Trophoblast cell (in vitro differentiated cells and primary cell): ENCODE results near the gene HS3ST5.

Experiments used
- DNase-seq, 2 donors: peaks; one replicate each; pipeline ENCODE4 v3.0.0-alpha.2; 2016
- H2AFZ ChIP-seq: 2 replicates; pipeline ENCODE4 v1.6.1; 2013; ENCODE audit warnings: low read length, moderate library complexity, mild to moderate bottlenecking; ENCODE audit not compliant: insufficient read depth, poor library complexity
- H2AK5ac ChIP-seq: 2 replicates; pipeline ENCODE4 v1.6.1; 2013; ENCODE audit warnings: mild to moderate bottlenecking, low read length
- H2BK120ac ChIP-seq: 2 replicates; pipeline ENCODE4 v1.6.1; 2013; ENCODE audit warnings: low read length, mild to moderate bottlenecking, moderate library complexity; ENCODE audit not compliant: insufficient read depth, poor library complexity
- H2BK12ac ChIP-seq: 2 replicates; pipeline ENCODE4 v1.6.1; 2013; ENCODE audit warnings: mild to moderate bottlenecking, low read length, moderate library complexity
- H2BK5ac ChIP-seq: 2 replicates; pipeline ENCODE4 v1.6.1; 2013; ENCODE audit warnings: low read length, low read depth, moderate library complexity, mild to moderate bottlenecking; ENCODE audit not compliant: poor library complexity
- H3K14ac ChIP-seq: 2 replicates; pipeline ENCODE4 v1.6.1; 2013; ENCODE audit warnings: mild to moderate bottlenecking, low read length
- H3K18ac ChIP-seq: 2 replicates; pipeline ENCODE4 v1.6.1; 2013; ENCODE audit warnings: mild to moderate bottlenecking, low read length
- H3K23ac ChIP-seq: 2 replicates; pipeline ENCODE4 v1.6.1; 2013; ENCODE audit warnings: low read length
- H3K27ac ChIP-seq: 2 replicates; pipeline ENCODE4 v1.5.1; 2013; ENCODE audit warnings: low read depth, mild to moderate bottlenecking, inconsistent platforms, low read length, moderate library complexity
- H3K27me3 ChIP-seq: 2 replicates; pipeline ENCODE4 v1.6.1; 2013; ENCODE audit warnings: inconsistent platforms, mild to moderate bottlenecking, low read length, moderate library complexity; ENCODE audit not compliant: insufficient read depth
- H3K36me3 ChIP-seq, 2 experiments: 1 replicate in 1 of 2; 2 replicates in 1 of 2; pipeline ENCODE4 v1.6.1; 2013; ENCODE audit warnings: low read length in 2 of 2, mild to moderate bottlenecking in 2 of 2, moderate library complexity in 1 of 2; ENCODE audit not compliant: insufficient read depth in 2 of 2, control insufficient read depth in 1 of 2
- H3K4ac ChIP-seq: 2 replicates; pipeline ENCODE4 v1.6.1; 2013; ENCODE audit warnings: low read depth, mild to moderate bottlenecking, low read length, moderate library complexity
- H3K4me1 ChIP-seq, 2 experiments: 1 replicate in 1 of 2; 2 replicates in 1 of 2; pipeline ENCODE4 v1.6.1; 2013; ENCODE audit warnings: low read length in 2 of 2, mild to moderate bottlenecking in 2 of 2, moderate library complexity in 1 of 2; ENCODE audit not compliant: insufficient read depth in 2 of 2, control insufficient read depth in 1 of 2
- H3K4me2 ChIP-seq: 2 replicates; pipeline ENCODE4 v1.6.1; 2013; ENCODE audit warnings: inconsistent platforms, mild to moderate bottlenecking, low read length, moderate library complexity
- H3K4me3 ChIP-seq: 2 replicates; pipeline ENCODE4 v1.5.1; 2013; ENCODE audit warnings: mild to moderate bottlenecking, low read depth, low read length, inconsistent platforms
- H3K79me1 ChIP-seq: one replicate; pipeline ENCODE4 v1.6.1; 2013; ENCODE audit warnings: low read length
- H3K79me2 ChIP-seq: 2 replicates; pipeline ENCODE4 v1.6.1; 2013; ENCODE audit warnings: low read length, mild to moderate bottlenecking; ENCODE audit not compliant: control insufficient read depth, insufficient read depth, poor library complexity
- H3K9ac ChIP-seq: 2 replicates; pipeline ENCODE4 v1.6.1; 2013; ENCODE audit warnings: mild to moderate bottlenecking, low read length
- H3K9me3 ChIP-seq: 2 replicates; pipeline ENCODE4 v1.6.1; 2013; ENCODE audit warnings: low read depth, mild to moderate bottlenecking, control low read depth, inconsistent platforms, low read length; ENCODE audit not compliant: insufficient read depth
- H4K12ac ChIP-seq: 2 replicates; pipeline ENCODE4 v1.6.1; 2013; ENCODE audit warnings: low read depth, mild to moderate bottlenecking, low read length, moderate library complexity
- H4K8ac ChIP-seq: 2 replicates; pipeline ENCODE4 v1.6.1; 2013; ENCODE audit warnings: low read depth, mild to moderate bottlenecking, low read length, moderate library complexity
- H4K91ac ChIP-seq: one replicate; pipeline ENCODE4 v1.6.1; 2013; ENCODE audit warnings: low read depth, mild to moderate bottlenecking, low read length, moderate library complexity
- WGBS: extraction: QIAGEN DNeasy Blood & Tissue Kit; methylation state at CpG from one replicate; pipeline ENCODE4 v1.1.7; 2013; ENCODE audit warnings: missing lambda C conversion rate; ENCODE audit not compliant: insufficient read length, insufficient coverage; ENCODE audit errors: extremely low coverage; 5-methylcytosine and 5-hydroxymethylcytosine counted together

The HS3ST5 gene

GRCh38 chr6:114101255-114101654 is 241.6 kb downstream of the HS3ST5 start:
- Histone ChIP-seq H4K12ac (no peak overlapping the region), H4K91ac (no peak overlapping the region), H2BK5ac (no peak overlapping the region), H3K23ac (no peak overlapping the region), H3K9me3 (no peaks in the 10 kb centered on the region), H3K14ac (no peak overlapping the region), H3K9ac (no peak overlapping the region), H3K27me3 (no peaks in the 10 kb centered on the region), H4K8ac (no peak overlapping the region), H3K4me3 (no peak overlapping the region), H3K18ac (no peak overlapping the region), H3K4me2 (no peak overlapping the region), H3K27ac (no peak overlapping the region), H3K4me1 (peaks cover 0 to 2% of the 10 kb centered on the region in 2 experiments), H2AK5ac (no peak overlapping the region), H2BK120ac (no peak overlapping the region), H3K36me3 (no peaks in the 10 kb centered on the region), H3K79me1 (no peaks in the 10 kb centered on the region), H2BK12ac (no peak overlapping the region), H3K4ac (no peak overlapping the region), H3K79me2 (no peaks in the 10 kb centered on the region), H2AFZ (no peak overlapping the region)
- no peak for DNase-seq
- no CpG with 5 or more reads among the region's 1 CpG for WGBS

GRCh38 chr6:114100215-114100994 is 242.4 kb downstream of the HS3ST5 start:
- Histone ChIP-seq H3K23ac (peak overlapping the region; percentile 3), H2BK120ac (no peak overlapping the region), H3K14ac (no peak overlapping the region), H3K4ac (no peak overlapping the region), H3K9me3 (no peaks in the 10 kb centered on the region), H2AFZ (no peak overlapping the region), H3K18ac (no peak overlapping the region), H3K79me1 (no peaks in the 10 kb centered on the region), H3K36me3 (no peaks in the 10 kb centered on the region), H4K8ac (no peak overlapping the region), H3K79me2 (no peaks in the 10 kb centered on the region), H2AK5ac (no peak overlapping the region), H3K27ac (no peak overlapping the region), H4K91ac (no peak overlapping the region), H3K9ac (no peak overlapping the region), H3K4me3 (no peak overlapping the region), H2BK5ac (no peak overlapping the region), H3K27me3 (no peaks in the 10 kb centered on the region), H3K4me1 (peaks cover 0 to 2% of the 10 kb centered on the region in 2 experiments), H4K12ac (no peak overlapping the region), H3K4me2 (no peak overlapping the region), H2BK12ac (no peak overlapping the region)
- WGBS: no CpG with 5 or more reads among the region's 10 CpGs
- DNase-seq: no peak

- peak in 1 of 2 donors; percentile 70 for DNase-seq
- Histone ChIP-seq H4K12ac (no peak overlapping the region), H3K27ac (no peak overlapping the region), H3K23ac (no peak overlapping the region), H3K36me3 (no peaks in the 10 kb centered on the region), H3K4ac (no peak overlapping the region), H2BK5ac (no peak overlapping the region), H3K9me3 (no peaks in the 10 kb centered on the region), H3K18ac (no peak overlapping the region), H4K8ac (no peak overlapping the region), H2AFZ (no peak overlapping the region), H2BK120ac (no peak overlapping the region), H4K91ac (no peak overlapping the region), H2BK12ac (no peak overlapping the region), H3K27me3 (no peaks in the 10 kb centered on the region), H3K14ac (no peak overlapping the region), H3K4me3 (no peak overlapping the region), H3K79me2 (no peaks in the 10 kb centered on the region), H3K4me2 (no peak overlapping the region), H2AK5ac (no peak overlapping the region), H3K79me1 (no peaks in the 10 kb centered on the region), H3K4me1 (no peaks in the 10 kb centered on the region), H3K9ac (no peak overlapping the region)
- no CpG with 5 or more reads among the region's 2 CpGs for WGBS
Observed at GRCh38 chr6:114096561-114097172, 246.2 kb downstream of the HS3ST5 start.

- H3K23ac ChIP-seq: no peak overlapping the region
Observed at GRCh38 chr6:114092943-114093342, 249.9 kb downstream of the HS3ST5 start.

More at GRCh38 chr6:114092943-114093342, 249.9 kb downstream of the HS3ST5 start:
- H3K4me1 ChIP-seq: no peaks in the 10 kb centered on the region
- no peak overlapping the region for H3K9ac ChIP-seq
- no peak overlapping the region for H3K18ac ChIP-seq
- no peaks in the 10 kb centered on the region for H3K79me2 ChIP-seq
- H2BK5ac ChIP-seq: no peak overlapping the region
- H3K36me3 ChIP-seq: no peaks in the 10 kb centered on the region
- no CpG with 5 or more reads among the region's 2 CpGs for WGBS
- H3K4ac ChIP-seq: no peak overlapping the region
- H2AFZ ChIP-seq: no peak overlapping the region
- H3K4me3 ChIP-seq: no peak overlapping the region
- no peaks in the 10 kb centered on the region for H3K9me3 ChIP-seq
- no peak overlapping the region for H3K4me2 ChIP-seq
- H4K91ac ChIP-seq: no peak overlapping the region
- H3K79me1 ChIP-seq: no peaks in the 10 kb centered on the region
- H2BK120ac ChIP-seq: no peak overlapping the region
- no peak overlapping the region for H4K8ac ChIP-seq
- no peak overlapping the region for H2BK12ac ChIP-seq
- H4K12ac ChIP-seq: no peak overlapping the region
- H3K14ac ChIP-seq: no peak overlapping the region
- H3K27me3 ChIP-seq: no peaks in the 10 kb centered on the region
- H2AK5ac ChIP-seq: no peak overlapping the region
- no peak for DNase-seq
- H3K27ac ChIP-seq: no peak overlapping the region
